Natural killer cell (primary cell): Measurements from ENCODE around the gene PRR3. TPM values are rescaled to one million over a fixed set of nuclear protein-coding genes. Genes with fewer than 3 reads are reported as not detected.

Experiments
- ATAC-seq, 3 donors: fragments of 150-1000 bp in 2 of 3; fragments of 200-7000 bp in 1 of 3; cut with Tn5 transposase; 1 replicate in 1 of 3; 2 replicates in 2 of 3; pipeline ENCODE4 v1.10.0; 2021; ENCODE audit warnings: mild to moderate bottlenecking in 2 of 3, moderate library complexity in 2 of 3
- DNase-seq, 2 donors: peaks; one replicate each; pipeline versions ENCODE4 v3.0.0 to v3.0.0-alpha.2; 2013 to 2021; ENCODE audit warnings: mixed read lengths in 1 of 2
- H3K27ac ChIP-seq: one replicate; pipeline ENCODE4 v1.5.1; 2013; ENCODE audit warnings: mild to moderate bottlenecking, low read length
- H3K27me3 ChIP-seq: one replicate; pipeline ENCODE4 v1.6.1; 2013; ENCODE audit warnings: low read length; ENCODE audit not compliant: control insufficient read depth, insufficient read depth
- H3K36me3 ChIP-seq: one replicate; pipeline ENCODE4 v1.6.1; 2013; ENCODE audit warnings: low read length; ENCODE audit not compliant: control insufficient read depth, insufficient read depth
- H3K4me1 ChIP-seq: one replicate; pipeline ENCODE4 v1.6.1; 2013; ENCODE audit warnings: low read length; ENCODE audit not compliant: control insufficient read depth, insufficient read depth
- H3K4me3 ChIP-seq: one replicate; pipeline ENCODE4 v1.5.1; 2013; ENCODE audit warnings: low read length
- H3K9me3 ChIP-seq: one replicate; pipeline ENCODE4 v1.6.1; 2013; ENCODE audit warnings: low read length; ENCODE audit not compliant: control insufficient read depth, insufficient read depth
- H3K27ac Mint-ChIP-seq, 2 donors: one replicate each; pipeline ENCODE4 v1.8.0; 2022; ENCODE audit warnings: mild to moderate bottlenecking in 2 of 2, mixed read lengths in 2 of 2, moderate library complexity in 1 of 2
- H3K27me3 Mint-ChIP-seq, 2 donors: one replicate each; pipeline ENCODE4 v1.8.0; 2022; ENCODE audit warnings: low read depth in 2 of 2, mixed read lengths in 2 of 2
- H3K36me3 Mint-ChIP-seq: one replicate; pipeline ENCODE4 v1.8.0; 2022; ENCODE audit warnings: mixed read lengths
- H3K4me1 Mint-ChIP-seq, 2 donors: one replicate each; pipeline ENCODE4 v1.8.0; 2022; ENCODE audit warnings: mixed read lengths in 2 of 2
- H3K4me3 Mint-ChIP-seq: one replicate; pipeline ENCODE4 v1.8.0; 2022; ENCODE audit warnings: mild to moderate bottlenecking, moderate library complexity, mixed read lengths
- H3K9me3 Mint-ChIP-seq, 2 donors: one replicate each; pipeline ENCODE4 v1.8.0; 2022; ENCODE audit warnings: mixed read lengths in 2 of 2
- WGBS: methylation state at CpG from one replicate; pipeline ENCODE4 v1.1.7; 2013; ENCODE audit warnings: missing lambda C conversion rate; ENCODE audit not compliant: insufficient coverage; 5-methylcytosine and 5-hydroxymethylcytosine counted together
- intact Hi-C: fragments of 100-400 bp; cut with micrococcal nuclease; formaldehyde crosslinking; loops from one replicate; pipeline ENCODE4 v1.14.2; 2022
- total RNA-seq, 4 donors: library from RNA; stranded (reverse); fragments of 120-200 nt in 1 of 4; gene quantifications; one replicate each; pipeline versions ENCODE4 v1.2.3 to v1.2.4, GENCODE V29; 2013 to 2022
- TF ChIP-seq, protein P1 (sequence below): fragments of 200-600 bp; IDR thresholded peaks from one replicate; pipeline ENCODE4 v1.8.0; 2022; ENCODE audit warnings: antibody characterized with exemption

PRR3 gene
- total RNA-seq, 3 donors from 2014 or later (not counting 1 experiment from before 2014, with no cell fraction given) = 9.5 to 14.8 (median 13.9) TPM

DNA sequence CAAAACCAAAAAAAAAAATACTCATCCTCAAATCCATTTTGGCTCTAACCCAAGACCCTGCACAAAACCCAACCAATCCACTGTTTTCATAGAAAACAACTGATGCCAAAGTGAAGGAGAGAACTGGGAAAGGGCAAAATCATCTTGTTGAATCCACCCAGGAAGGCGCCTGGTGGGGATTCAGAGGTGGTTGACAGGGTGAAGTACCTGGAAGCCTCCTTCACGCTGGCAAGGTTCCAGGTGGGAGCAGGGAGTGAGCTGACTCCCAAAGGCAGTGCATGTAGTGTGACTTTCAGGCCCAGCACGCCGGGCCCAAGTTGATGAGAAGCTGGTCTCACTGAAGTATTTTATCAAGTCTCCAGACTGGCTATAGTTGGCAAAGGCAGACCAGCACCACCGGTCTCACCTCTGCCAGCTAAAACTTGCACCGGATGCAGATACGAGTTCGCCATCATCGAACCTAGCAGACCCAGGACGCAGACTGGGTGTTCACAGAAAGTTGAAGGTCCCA is 43.4 kb downstream of the PRR3 start:
- no peaks in the 10 kb centered on the region for H3K27me3 Mint-ChIP-seq

DNA sequence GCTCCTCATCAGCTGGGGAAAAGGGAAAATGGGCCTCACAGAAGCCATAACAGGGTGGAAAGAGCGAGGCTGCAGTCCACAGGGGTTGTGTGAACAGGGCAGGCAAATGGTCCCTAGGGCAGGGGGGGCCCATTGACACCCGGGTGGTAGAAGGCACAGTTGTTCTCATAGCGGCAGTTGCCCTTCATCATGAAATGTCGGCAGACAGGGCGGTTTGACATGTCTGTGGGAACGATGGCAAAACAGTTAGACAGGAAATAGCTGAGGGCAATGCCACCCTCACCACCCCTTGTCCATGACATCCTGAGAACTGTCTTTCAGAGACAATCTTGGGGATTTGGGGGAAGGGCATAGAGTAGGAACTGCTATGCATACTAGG is 44.3 kb downstream of the PRR3 start:
- TF ChIP-seq, protein P1, sequence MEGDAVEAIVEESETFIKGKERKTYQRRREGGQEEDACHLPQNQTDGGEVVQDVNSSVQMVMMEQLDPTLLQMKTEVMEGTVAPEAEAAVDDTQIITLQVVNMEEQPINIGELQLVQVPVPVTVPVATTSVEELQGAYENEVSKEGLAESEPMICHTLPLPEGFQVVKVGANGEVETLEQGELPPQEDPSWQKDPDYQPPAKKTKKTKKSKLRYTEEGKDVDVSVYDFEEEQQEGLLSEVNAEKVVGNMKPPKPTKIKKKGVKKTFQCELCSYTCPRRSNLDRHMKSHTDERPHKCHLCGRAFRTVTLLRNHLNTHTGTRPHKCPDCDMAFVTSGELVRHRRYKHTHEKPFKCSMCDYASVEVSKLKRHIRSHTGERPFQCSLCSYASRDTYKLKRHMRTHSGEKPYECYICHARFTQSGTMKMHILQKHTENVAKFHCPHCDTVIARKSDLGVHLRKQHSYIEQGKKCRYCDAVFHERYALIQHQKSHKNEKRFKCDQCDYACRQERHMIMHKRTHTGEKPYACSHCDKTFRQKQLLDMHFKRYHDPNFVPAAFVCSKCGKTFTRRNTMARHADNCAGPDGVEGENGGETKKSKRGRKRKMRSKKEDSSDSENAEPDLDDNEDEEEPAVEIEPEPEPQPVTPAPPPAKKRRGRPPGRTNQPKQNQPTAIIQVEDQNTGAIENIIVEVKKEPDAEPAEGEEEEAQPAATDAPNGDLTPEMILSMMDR = no peak
- Mint-ChIP-seq H3K9me3 (no peaks in the 10 kb centered on the region), H3K4me1 (peaks cover 41 to 43% of the 10 kb centered on the region in 2 donors), H3K27ac (peak overlapping the region; percentile 70 to 73), H3K27me3 (no peaks in the 10 kb centered on the region), H3K36me3 (peaks cover 34% of the 10 kb centered on the region), H3K4me3 (peak overlapping the region; percentile 46)
- ATAC-seq (peak; percentile 41 to 72 (median 70)), DNase-seq (peak in 1 of 2 donors; percentile 62)
- intact Hi-C loops = no loop called here
- H3K36me3 ChIP-seq = peaks cover 61% of the 10 kb centered on the region
- WGBS = 42% methylated on average over 6 of the region's 6 CpGs
- no peak overlapping the region for H3K4me3 ChIP-seq
- H3K27ac ChIP-seq = peak overlapping the region; percentile 51
- H3K9me3 ChIP-seq = no peaks in the 10 kb centered on the region
- H3K4me1 ChIP-seq = peaks cover 33% of the 10 kb centered on the region
- no peaks in the 10 kb centered on the region for H3K27me3 ChIP-seq

More for the DNA sequence above, 43.4 kb downstream of the PRR3 start:
- no peaks in the 10 kb centered on the region for H3K9me3 ChIP-seq
- peak overlapping the region; percentile 70 to 73 for H3K27ac Mint-ChIP-seq
- peak overlapping the region; percentile 32 for H3K4me3 Mint-ChIP-seq
- TF ChIP-seq, protein P1 = no peak
- no peak overlapping the region for H3K4me3 ChIP-seq
- H3K36me3 Mint-ChIP-seq = peaks cover 28% of the 10 kb centered on the region
- H3K27ac ChIP-seq = peak overlapping the region; percentile 51
- intact Hi-C loops = no loop called here
- ATAC-seq (no peak), DNase-seq (no peak)
- H3K9me3 Mint-ChIP-seq = no peaks in the 10 kb centered on the region
- peaks cover 33% of the 10 kb centered on the region for H3K4me1 ChIP-seq
- H3K27me3 ChIP-seq = no peaks in the 10 kb centered on the region
- peaks cover 53% of the 10 kb centered on the region for H3K36me3 ChIP-seq
- H3K4me1 Mint-ChIP-seq = peaks cover 37 to 40% of the 10 kb centered on the region in 2 donors
- 91% methylated on average over 10 of the region's 10 CpGs for WGBS

DNA sequence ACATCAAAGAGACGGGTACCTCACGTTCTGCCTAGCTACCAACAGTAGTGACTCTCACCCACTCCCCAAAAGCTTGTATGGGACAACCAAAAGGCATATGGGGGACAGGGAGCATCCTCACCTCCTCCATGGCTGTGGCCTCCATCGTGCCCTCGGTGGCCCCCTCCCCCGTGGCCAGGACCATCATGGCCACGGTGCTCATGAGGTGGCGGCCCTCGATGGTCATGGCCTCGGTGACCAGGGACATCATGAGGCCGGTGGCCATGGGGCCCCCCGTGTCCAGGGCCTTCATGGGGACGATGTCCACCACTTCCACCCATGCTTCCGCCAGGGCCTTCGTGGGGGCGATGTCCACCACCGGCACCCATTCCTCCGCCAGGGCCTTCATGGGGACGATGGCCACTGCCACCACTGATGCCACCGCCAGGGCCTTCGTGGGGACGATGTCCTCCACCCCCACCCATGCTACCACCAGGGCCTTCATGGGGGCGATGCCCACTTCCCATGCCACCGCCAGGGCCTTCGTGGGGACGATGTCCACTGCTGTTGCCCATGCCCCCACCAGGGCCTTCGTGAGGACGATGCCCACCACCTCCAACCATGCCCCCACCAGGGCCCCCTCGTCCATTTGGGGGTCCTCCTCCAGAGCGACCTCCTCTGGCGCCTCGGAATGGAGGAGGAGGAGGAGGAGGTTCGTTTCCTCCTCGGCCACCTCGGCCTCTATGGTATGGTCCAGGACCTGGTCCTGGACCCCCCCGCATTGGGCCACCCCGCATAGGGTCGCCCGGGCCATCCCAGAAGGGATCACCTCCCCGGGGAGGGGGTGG is 44.9 kb downstream of the PRR3 start:
- H3K27me3 ChIP-seq = no peaks in the 10 kb centered on the region
- Mint-ChIP-seq H3K4me3 (peak overlapping the region; percentile 46), H3K36me3 (peaks cover 38% of the 10 kb centered on the region), H3K9me3 (no peaks in the 10 kb centered on the region), H3K4me1 (peaks cover 41 to 42% of the 10 kb centered on the region in 2 donors), H3K27ac (peak overlapping the region; percentile 70 to 73), H3K27me3 (no peaks in the 10 kb centered on the region)
- no peak overlapping the region for H3K4me3 ChIP-seq
- intact Hi-C loops = no loop called here
- DNase-seq (no peak), ATAC-seq (no peak)
- H3K36me3 ChIP-seq = peaks cover 67% of the 10 kb centered on the region
- whole genome bisulfite sequencing = 93% methylated on average over 38 of the region's 39 CpGs
- TF ChIP-seq, protein P1 = no peak
- no peaks in the 10 kb centered on the region for H3K9me3 ChIP-seq
- H3K4me1 ChIP-seq = peaks cover 33% of the 10 kb centered on the region
- peak overlapping the region; percentile 51 for H3K27ac ChIP-seq
